NCI-H524 treated with DMSO at 0.1 percent for 48 hours (cell line): Measurements from ENCODE around the gene MAD1L1.
"Not testable (repeated sequence)": the region's sequence is repeated elsewhere in the genome, so short reads cannot be mapped to it uniquely, and the experiment has no call there.

ENCODE experiments used
- DNase-seq: peaks from one replicate; lab custom pipeline; 2025; lab: John Stamatoyannopoulos, UW

Gene MAD1L1

GRCh38 chr7:2066251-2066919 lies 166.4 kb downstream of the MAD1L1 start:
- no peak for DNase-seq

DNA sequence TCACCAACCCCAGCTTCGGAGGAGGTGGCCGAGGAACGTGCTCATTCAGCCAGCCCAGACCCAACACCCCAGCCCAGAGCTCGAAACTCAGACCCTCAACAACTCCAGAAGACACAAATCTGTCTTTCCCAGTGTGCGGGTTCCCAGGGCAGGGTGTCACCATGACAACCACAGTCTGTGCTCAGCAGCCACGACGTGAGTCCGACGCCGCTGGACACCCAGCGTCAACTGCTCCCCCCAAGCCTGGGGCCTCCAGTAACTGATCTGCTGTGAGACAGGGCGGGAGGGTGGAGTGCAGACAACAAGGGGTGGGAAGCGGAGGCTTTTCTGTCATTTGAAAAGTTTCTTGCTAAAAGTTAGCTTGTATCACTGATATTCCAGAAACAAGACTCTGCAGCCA lies 167.2 kb downstream of the MAD1L1 start:
- no peak for DNase-seq

GRCh38 chr7:2063563-2064260 lies 169.0 kb downstream of the MAD1L1 start:
- DNase-seq: no peak

GRCh38 chr7:2062648-2063047 lies 170.1 kb downstream of the MAD1L1 start:
- DNase-seq: no peak

GRCh38 chr7:2060701-2061100 lies 172.0 kb downstream of the MAD1L1 start:
- DNase-seq: no peak

- DNase-seq: no peak
Measured at GRCh38 chr7:2059964-2060700, 172.6 kb downstream of the MAD1L1 start.

DNA sequence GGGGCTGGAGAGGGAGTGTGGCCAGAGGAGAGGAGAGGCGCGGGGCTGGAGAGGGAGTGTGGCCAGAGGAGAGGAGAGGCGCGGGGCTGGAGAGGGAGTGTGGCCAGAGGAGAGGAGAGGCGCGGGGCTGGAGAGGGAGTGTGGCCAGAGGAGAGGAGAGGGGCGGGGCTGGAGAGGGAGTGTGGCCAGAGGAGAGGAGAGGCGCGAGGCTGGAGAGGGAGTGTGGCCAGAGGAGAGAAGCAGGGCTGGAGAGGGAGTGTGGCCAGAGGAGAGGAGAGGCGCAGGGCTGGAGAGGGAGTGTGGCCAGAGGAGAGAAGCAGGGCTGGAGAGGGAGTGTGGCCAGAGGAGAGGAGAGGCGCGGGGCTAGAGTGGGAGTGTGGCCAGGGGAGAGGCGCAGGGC lies 174.5 kb downstream of the MAD1L1 start:
- DNase-seq: not testable (repeated sequence)

DNA sequence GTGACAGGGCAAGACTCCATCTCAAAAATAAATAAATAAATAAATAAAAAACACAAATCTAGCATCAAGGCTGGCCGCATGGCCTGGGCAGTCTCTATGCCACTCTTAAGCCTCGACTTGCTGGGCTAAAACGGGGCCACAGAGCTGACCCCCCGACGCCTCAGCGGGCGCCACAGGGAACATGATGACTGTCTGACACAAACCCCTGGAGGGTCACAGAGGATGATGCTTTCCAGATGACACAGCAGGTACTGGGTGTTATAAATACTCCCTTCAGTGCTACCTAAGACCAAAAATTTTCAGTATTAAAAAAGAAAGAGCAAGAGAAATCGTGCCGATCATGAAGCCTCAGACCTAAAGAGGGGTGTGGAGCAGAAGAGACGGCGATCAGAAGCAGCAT lies 176.8 kb downstream of the MAD1L1 start:
- DNase-seq: no peak

DNA sequence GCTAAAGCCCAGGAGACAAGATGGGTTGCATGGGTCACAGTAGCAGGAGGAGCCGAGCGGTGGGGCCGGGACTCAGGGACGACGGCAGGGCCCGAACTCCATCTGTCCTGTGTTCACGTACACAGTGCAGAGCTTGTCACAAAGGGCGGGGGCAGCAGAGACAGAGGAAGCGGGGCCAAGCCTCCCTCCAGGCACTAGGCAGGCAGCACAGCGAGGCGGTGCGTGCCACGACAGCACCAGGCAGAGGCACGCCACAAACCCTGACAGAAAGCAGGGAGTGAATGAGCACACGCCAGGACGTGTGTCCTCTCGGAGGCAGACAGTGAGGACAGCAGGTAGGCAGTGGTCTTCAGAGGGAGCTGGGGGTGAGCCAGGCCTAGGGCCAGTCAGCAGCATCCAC lies 177.8 kb downstream of the MAD1L1 start:
- no peak for DNase-seq

DNA sequence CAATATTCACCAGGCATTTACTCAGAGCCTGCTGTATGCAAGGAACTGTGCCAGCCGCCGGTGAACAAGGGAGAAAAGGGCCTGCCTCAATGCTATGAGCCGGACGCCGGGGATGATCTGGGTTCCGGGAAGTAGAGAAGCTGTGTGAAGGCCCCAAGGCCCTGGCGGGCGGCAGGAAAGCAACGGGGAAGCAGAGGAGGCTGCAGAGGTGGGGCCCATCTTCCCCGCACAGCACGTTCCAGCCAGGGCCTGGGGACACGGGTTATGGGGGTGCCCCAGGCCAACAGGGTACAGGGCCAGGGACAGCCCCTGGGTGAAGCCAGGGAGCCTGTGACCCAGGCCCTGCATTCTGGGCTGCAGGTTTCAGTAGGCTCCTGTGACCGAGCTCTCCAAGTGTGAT lies 179.3 kb downstream of the MAD1L1 start:
- DNase-seq: no peak

GRCh38 chr7:2052657-2053048 lies 180.1 kb downstream of the MAD1L1 start:
- no peak for DNase-seq

DNA sequence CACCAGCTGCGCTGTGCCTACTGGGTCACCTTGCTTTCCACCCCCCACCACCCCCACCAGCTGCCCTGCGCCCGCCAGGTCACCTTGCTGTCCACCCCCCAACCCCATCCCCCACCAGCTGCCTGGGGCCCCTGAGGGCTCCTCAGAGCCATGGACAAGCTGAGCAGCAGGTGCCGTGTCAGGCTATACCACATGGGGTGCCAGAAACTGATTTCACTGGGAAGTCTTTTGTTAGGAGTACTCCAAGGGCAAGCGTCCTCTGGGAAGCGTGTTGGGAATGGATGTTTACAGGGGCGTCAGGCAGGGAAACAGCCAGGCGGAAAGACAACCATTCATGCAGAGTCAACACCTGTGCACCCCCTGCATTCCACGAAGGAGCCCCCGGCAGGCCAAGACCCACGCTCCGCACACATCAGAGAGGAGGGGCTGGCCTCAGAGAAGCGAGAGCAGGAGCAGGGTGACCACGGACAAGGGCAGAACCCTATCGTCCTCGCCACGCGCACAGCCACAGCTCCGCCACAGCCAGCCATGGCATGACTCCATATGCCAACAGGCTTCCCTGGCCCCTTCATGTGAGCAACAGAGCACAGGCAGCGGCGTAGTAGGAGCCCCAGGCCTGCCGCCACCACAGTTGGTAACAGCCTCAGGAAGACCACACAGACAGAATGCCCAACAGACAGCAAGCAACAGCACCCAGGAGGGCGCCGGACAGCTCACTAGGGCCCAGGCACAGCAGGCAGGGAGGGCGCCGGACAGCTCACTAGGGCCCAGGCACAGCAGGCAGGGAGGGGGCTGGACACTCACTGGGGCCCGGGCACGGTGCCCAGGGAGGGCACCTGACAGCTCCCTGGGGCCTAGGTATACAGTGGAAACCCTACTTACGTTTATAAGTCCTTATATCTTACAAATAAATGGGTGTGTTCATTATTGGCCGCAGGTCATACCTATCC lies 180.8 kb downstream of the MAD1L1 start:
- no peak for DNase-seq

- no peak for DNase-seq
Measured at GRCh38 chr7:2050511-2050866, 182.3 kb downstream of the MAD1L1 start.

GRCh38 chr7:2049782-2050510 lies 182.8 kb downstream of the MAD1L1 start:
- DNase-seq: no peak

- no peak for DNase-seq
Measured at GRCh38 chr7:2049111-2049781, 183.5 kb downstream of the MAD1L1 start.

- no peak for DNase-seq
Measured at GRCh38 chr7:2048531-2048930, 184.2 kb downstream of the MAD1L1 start.

DNA sequence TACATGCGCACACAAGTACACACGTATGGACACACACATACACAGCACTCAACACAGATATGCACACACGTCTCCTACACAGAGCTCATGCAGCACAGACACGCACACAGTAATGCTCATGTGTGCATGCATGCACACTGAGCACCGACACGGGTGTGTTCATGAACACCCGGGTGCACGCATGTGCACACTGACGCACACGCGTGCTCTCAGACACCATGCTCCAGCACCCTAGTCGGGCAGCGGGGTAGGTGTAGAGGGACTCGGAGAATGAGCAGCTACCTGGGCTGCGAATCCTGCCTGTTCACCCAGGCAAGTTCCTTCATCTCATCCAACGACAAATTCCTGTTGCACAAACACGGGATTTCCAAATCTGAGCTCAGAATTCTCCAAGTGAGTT lies 184.7 kb downstream of the MAD1L1 start:
- DNase-seq: no peak

GRCh38 chr7:2046581-2047565 lies 185.9 kb downstream of the MAD1L1 start:
- DNase-seq: no peak

GRCh38 chr7:2045559-2046405 lies 187.0 kb downstream of the MAD1L1 start:
- no peak for DNase-seq
